ENCODE results near the gene ADGRE1. TPM values are rescaled to one million over a fixed set of nuclear protein-coding genes. Genes with fewer than 3 reads are reported as not detected.

ADGRE1 gene
- total and polyA plus RNA-seq, 3 experiments from 2014 or later, result 0.36 to 0.59 (median 0.53) TPM

- Mint-ChIP-seq H3K27me3 (peaks cover 8 to 9% of the 10 kb centered on the region in 2 donors), H3K4me3 (no peak overlapping the region), H3K4me1 (peaks cover 0 to 5% (median 3%) of the 10 kb centered on the region in 3 donors), H3K36me3 (peaks cover 0 to 9% (median 0%) of the 10 kb centered on the region in 3 donors), H3K27ac (no peak overlapping the region), H3K9me3 (peaks cover 0 to 3% (median 0%) of the 10 kb centered on the region in 5 donors)
- H3K27ac ChIP-seq (ENCODE audit: low read depth, low read length), result no peak overlapping the region
- H3K4me3 ChIP-seq (ENCODE audit: low read length), result no peak overlapping the region
- DNase-seq, result no peak
- no peaks in the 10 kb centered on the region for H3K9me3 ChIP-seq (ENCODE audit: low read length)
- H3K27me3 ChIP-seq (ENCODE audit: insufficient read depth, low read length, poor library complexity, severe bottlenecking), result no peaks in the 10 kb centered on the region
- CTCF ChIA-PET, result interaction anchor here (3.6 kb wide), 1 partner anchor 13 kb away, joined by 14 read pairs; no protein-coding TSS in a partner anchor
- no peaks in the 10 kb centered on the region for H3K36me3 ChIP-seq (ENCODE audit: insufficient read depth, low read length)
- POLR2A ChIA-PET, result no interaction called here
- H3K4me1 ChIP-seq (ENCODE audit: insufficient read depth, low read length), result peaks cover 5% of the 10 kb centered on the region
These were observed 9.6 kb upstream of the ADGRE1 start for GRCh38 chr19:6877766-6878165.

GRCh38 chr19:6886277-6886897, 992 bp upstream of the ADGRE1 start:
- POLR2A ChIA-PET, result no interaction called here
- peaks cover 34 to 46% (median 43%) of the 10 kb centered on the region in 3 donors for H3K4me1 Mint-ChIP-seq
- no peaks in the 10 kb centered on the region for H3K36me3 ChIP-seq (ENCODE audit: insufficient read depth, low read length)
- CTCF ChIA-PET, result interaction anchor here (2.5 kb wide), 1 partner anchor 23 kb away, joined by 6 read pairs; no protein-coding TSS in a partner anchor
- no peaks in the 10 kb centered on the region for H3K27me3 ChIP-seq (ENCODE audit: insufficient read depth, low read length, poor library complexity, severe bottlenecking)
- H3K4me3 ChIP-seq (ENCODE audit: low read length), result no peak overlapping the region
- H3K27ac ChIP-seq (ENCODE audit: low read depth, low read length), result no peak overlapping the region
- H3K9me3 Mint-ChIP-seq, result peaks cover 0 to 9% (median 1%) of the 10 kb centered on the region in 5 donors
- peaks cover 0 to 16% (median 4%) of the 10 kb centered on the region in 3 donors for H3K36me3 Mint-ChIP-seq
- H3K9me3 ChIP-seq (ENCODE audit: low read length), result no peaks in the 10 kb centered on the region
- no peak overlapping the region for H3K4me3 Mint-ChIP-seq
- H3K4me1 ChIP-seq (ENCODE audit: insufficient read depth, low read length), result peaks cover 43% of the 10 kb centered on the region
- H3K27me3 Mint-ChIP-seq, result peaks cover 0 to 3% of the 10 kb centered on the region in 2 donors
- no peak for DNase-seq
- no peak overlapping the region for H3K27ac Mint-ChIP-seq

GRCh38 chr19:6888967-6889366, 1.6 kb downstream of the ADGRE1 start:
- Mint-ChIP-seq H3K27ac (peak overlapping the region in 4 of 8 donors; percentile 0 to 46 (median 8)), H3K27me3 (peaks cover 0 to 5% of the 10 kb centered on the region in 2 donors)

GRCh38 chr19:6890401-6890913, 3.1 kb downstream of the ADGRE1 start:
- Histone ChIP-seq H3K36me3 (ENCODE audit: insufficient read depth, low read length) (no peaks in the 10 kb centered on the region), H3K9me3 (ENCODE audit: low read length) (peaks cover 6% of the 10 kb centered on the region), H3K4me1 (ENCODE audit: insufficient read depth, low read length) (peaks cover 79% of the 10 kb centered on the region), H3K27me3 (ENCODE audit: insufficient read depth, low read length, poor library complexity, severe bottlenecking) (no peaks in the 10 kb centered on the region), H3K4me3 (ENCODE audit: low read length) (peak overlapping the region; percentile 9), H3K27ac (ENCODE audit: low read depth, low read length) (no peak overlapping the region)
- peak in 2 of 5 donors; percentile 24 to 56 for DNase-seq
- Mint-ChIP-seq H3K4me3 (peak overlapping the region; percentile 33 to 77 (median 65)), H3K27ac (peak overlapping the region; percentile 46 to 94 (median 81)), H3K4me1 (peaks cover 53 to 81% (median 78%) of the 10 kb centered on the region in 3 donors), H3K9me3 (peaks cover 4 to 22% (median 6%) of the 10 kb centered on the region in 5 donors), H3K27me3 (peaks cover 3 to 9% of the 10 kb centered on the region in 2 donors), H3K36me3 (peaks cover 0 to 38% (median 4%) of the 10 kb centered on the region in 3 donors)
- ChIA-PET CTCF (interaction anchor here (0.9 to 2.3 kb wide), 6 partner anchors 24 to 153 kb away, joined by 3 to 17 read pairs (median 3); partner anchors contain the start of gene GPR108), POLR2A (interaction anchor here (0.6 to 1.3 kb wide), 3 partner anchors 26 to 159 kb away, joined by 3 to 13 read pairs (median 8); no protein-coding TSS in a partner anchor)

More at GRCh38 chr19:6888967-6889366, 1.6 kb downstream of the ADGRE1 start:
- Mint-ChIP-seq H3K4me1 (peaks cover 53 to 71% (median 67%) of the 10 kb centered on the region in 3 donors), H3K4me3 (peak overlapping the region in 3 of 7 donors; percentile 14 to 40 (median 23)), H3K9me3 (peaks cover 0 to 9% (median 1%) of the 10 kb centered on the region in 5 donors), H3K36me3 (peaks cover 0 to 23% (median 4%) of the 10 kb centered on the region in 3 donors)
- DNase-seq, result no peak
- no peaks in the 10 kb centered on the region for H3K27me3 ChIP-seq (ENCODE audit: insufficient read depth, low read length, poor library complexity, severe bottlenecking)
- no peaks in the 10 kb centered on the region for H3K9me3 ChIP-seq (ENCODE audit: low read length)
- no peak overlapping the region for H3K27ac ChIP-seq (ENCODE audit: low read depth, low read length)
- H3K4me1 ChIP-seq (ENCODE audit: insufficient read depth, low read length), result peaks cover 69% of the 10 kb centered on the region
- no peak overlapping the region for H3K4me3 ChIP-seq (ENCODE audit: low read length)
- ChIA-PET POLR2A (no interaction called here), CTCF (interaction anchor here (2.3 kb wide), 1 partner anchor 25 kb away, joined by 17 read pairs; no protein-coding TSS in a partner anchor)
- no peaks in the 10 kb centered on the region for H3K36me3 ChIP-seq (ENCODE audit: insufficient read depth, low read length)

- Histone ChIP-seq H3K27me3 (ENCODE audit: insufficient read depth, low read length, poor library complexity, severe bottlenecking) (no peaks in the 10 kb centered on the region), H3K4me1 (ENCODE audit: insufficient read depth, low read length) (peaks cover 80% of the 10 kb centered on the region), H3K36me3 (ENCODE audit: insufficient read depth, low read length) (no peaks in the 10 kb centered on the region), H3K4me3 (ENCODE audit: low read length) (peak overlapping the region; percentile 15), H3K9me3 (ENCODE audit: low read length) (peaks cover 6% of the 10 kb centered on the region), H3K27ac (ENCODE audit: low read depth, low read length) (no peak overlapping the region)
- H3K36me3 Mint-ChIP-seq, result peaks cover 0 to 43% (median 4%) of the 10 kb centered on the region in 3 donors
- peak overlapping the region in 7 of 8 donors; percentile 74 to 94 (median 81) for H3K27ac Mint-ChIP-seq
- CTCF ChIA-PET, result interaction anchor here (0.9 to 2.3 kb wide), 6 partner anchors 27 to 153 kb away, joined by 3 to 17 read pairs (median 3); partner anchors contain the start of gene GPR108
- H3K4me3 Mint-ChIP-seq, result peak overlapping the region in 6 of 7 donors; percentile 33 to 77 (median 67)
- peaks cover 3 to 11% of the 10 kb centered on the region in 2 donors for H3K27me3 Mint-ChIP-seq
- peaks cover 53 to 81% (median 78%) of the 10 kb centered on the region in 3 donors for H3K4me1 Mint-ChIP-seq
- H3K9me3 Mint-ChIP-seq, result peaks cover 4 to 23% (median 6%) of the 10 kb centered on the region in 5 donors
- DNase-seq, result peak in 2 of 5 donors; percentile 11 to 44
- POLR2A ChIA-PET, result interaction anchor here (0.6 to 1.3 kb wide), 3 partner anchors 27 to 160 kb away, joined by 3 to 13 read pairs (median 8); no protein-coding TSS in a partner anchor
These were observed 3.6 kb downstream of the ADGRE1 start for GRCh38 chr19:6890938-6891337.

GRCh38 chr19:6891761-6892385, 4.5 kb downstream of the ADGRE1 start:
- Histone ChIP-seq H3K27ac (ENCODE audit: low read depth, low read length) (no peak overlapping the region), H3K4me3 (ENCODE audit: low read length) (peak overlapping the region; percentile 35), H3K36me3 (ENCODE audit: insufficient read depth, low read length) (no peaks in the 10 kb centered on the region), H3K4me1 (ENCODE audit: insufficient read depth, low read length) (peaks cover 80% of the 10 kb centered on the region), H3K9me3 (ENCODE audit: low read length) (peaks cover 6% of the 10 kb centered on the region), H3K27me3 (ENCODE audit: insufficient read depth, low read length, poor library complexity, severe bottlenecking) (no peaks in the 10 kb centered on the region)
- ChIA-PET POLR2A (interaction anchor here (0.5 to 0.6 kb wide), 2 partner anchors 264 to 575 kb away, joined by 7 to 8 read pairs; no protein-coding TSS in a partner anchor), CTCF (interaction anchor here (0.6 to 1.2 kb wide), 2 partner anchors 28 to 72 kb away, joined by 3 read pairs; no protein-coding TSS in a partner anchor)
- Mint-ChIP-seq H3K9me3 (peaks cover 4 to 25% (median 6%) of the 10 kb centered on the region in 5 donors), H3K27me3 (peaks cover 3 to 14% of the 10 kb centered on the region in 2 donors), H3K4me3 (peak overlapping the region in 6 of 7 donors; percentile 42 to 76 (median 56)), H3K4me1 (peaks cover 55 to 81% (median 75%) of the 10 kb centered on the region in 3 donors), H3K36me3 (peaks cover 0 to 45% (median 4%) of the 10 kb centered on the region in 3 donors), H3K27ac (peak overlapping the region; percentile 29 to 97 (median 85))
- peak in 1 of 5 donors; percentile 59 for DNase-seq

- Mint-ChIP-seq H3K4me3 (peak overlapping the region in 3 of 7 donors; percentile 9 to 48 (median 16)), H3K27me3 (peaks cover 3 to 12% of the 10 kb centered on the region in 2 donors), H3K36me3 (peaks cover 0 to 37% (median 2%) of the 10 kb centered on the region in 3 donors), H3K27ac (no peak overlapping the region), H3K9me3 (peaks cover 4 to 16% (median 11%) of the 10 kb centered on the region in 5 donors), H3K4me1 (peaks cover 41 to 66% (median 54%) of the 10 kb centered on the region in 3 donors)
- no peak for DNase-seq
- Histone ChIP-seq H3K4me3 (ENCODE audit: low read length) (no peak overlapping the region), H3K27me3 (ENCODE audit: insufficient read depth, low read length, poor library complexity, severe bottlenecking) (no peaks in the 10 kb centered on the region), H3K36me3 (ENCODE audit: insufficient read depth, low read length) (no peaks in the 10 kb centered on the region), H3K27ac (ENCODE audit: low read depth, low read length) (no peak overlapping the region), H3K9me3 (ENCODE audit: low read length) (peaks cover 6% of the 10 kb centered on the region), H3K4me1 (ENCODE audit: insufficient read depth, low read length) (peaks cover 62% of the 10 kb centered on the region)
- ChIA-PET POLR2A (no interaction called here), CTCF (no interaction called here)
These were observed 6.9 kb downstream of the ADGRE1 start for GRCh38 chr19:6894313-6894712.
